OCI-LY3 (cell line): Measurements from ENCODE around the gene FUT4.

Source experiments
- EZH2phosphoT487 ChIP-seq: fragments of 200-600 bp; shearing (Covaris generic); IDR thresholded peaks from 2 replicates; pipeline ENCODE4 v1.6.1; 2018; ENCODE audit warnings: antibody characterized with exemption, mixed run types, low read depth
- TF ChIP-seq, protein P1 (sequence below): fragments of 200-600, 300-600 bp; sonication (generic); IDR thresholded peaks from 2 replicates; pipeline ENCODE4 v1.5.1; 2014; ENCODE audit warnings: antibody characterized with exemption, low read length, low read depth

DNA sequence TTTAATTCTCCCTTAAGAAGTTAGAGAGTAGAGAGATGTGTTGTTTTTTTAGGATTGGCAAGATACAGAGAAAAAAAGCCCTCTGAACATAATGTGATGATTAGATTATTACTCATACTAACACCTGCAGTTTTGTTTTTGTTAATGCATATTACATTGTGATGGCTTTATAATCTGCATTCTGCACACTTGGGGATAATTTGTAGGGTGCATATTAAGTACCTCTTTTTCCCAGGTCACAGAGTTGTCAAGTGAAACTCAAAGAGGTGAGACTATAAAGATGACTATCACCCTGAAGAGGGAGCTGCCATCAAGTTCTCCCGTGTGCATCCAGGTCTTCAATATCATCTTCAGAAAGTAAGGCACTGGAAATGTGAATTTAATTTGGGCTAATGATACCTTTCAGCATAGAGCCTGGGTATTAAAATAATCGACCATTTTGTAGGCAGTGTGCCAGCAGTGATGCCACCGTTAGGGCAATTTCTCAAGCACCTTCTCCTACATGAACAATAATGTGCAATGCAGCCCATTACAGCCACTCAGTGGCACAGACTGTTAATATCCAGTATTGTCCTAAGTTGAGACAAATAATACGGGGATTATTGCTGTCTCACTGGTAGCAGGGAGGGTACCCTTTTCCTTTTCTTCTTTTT is 39.6 kb downstream of the FUT4 start:
- TF ChIP-seq, protein P1, sequence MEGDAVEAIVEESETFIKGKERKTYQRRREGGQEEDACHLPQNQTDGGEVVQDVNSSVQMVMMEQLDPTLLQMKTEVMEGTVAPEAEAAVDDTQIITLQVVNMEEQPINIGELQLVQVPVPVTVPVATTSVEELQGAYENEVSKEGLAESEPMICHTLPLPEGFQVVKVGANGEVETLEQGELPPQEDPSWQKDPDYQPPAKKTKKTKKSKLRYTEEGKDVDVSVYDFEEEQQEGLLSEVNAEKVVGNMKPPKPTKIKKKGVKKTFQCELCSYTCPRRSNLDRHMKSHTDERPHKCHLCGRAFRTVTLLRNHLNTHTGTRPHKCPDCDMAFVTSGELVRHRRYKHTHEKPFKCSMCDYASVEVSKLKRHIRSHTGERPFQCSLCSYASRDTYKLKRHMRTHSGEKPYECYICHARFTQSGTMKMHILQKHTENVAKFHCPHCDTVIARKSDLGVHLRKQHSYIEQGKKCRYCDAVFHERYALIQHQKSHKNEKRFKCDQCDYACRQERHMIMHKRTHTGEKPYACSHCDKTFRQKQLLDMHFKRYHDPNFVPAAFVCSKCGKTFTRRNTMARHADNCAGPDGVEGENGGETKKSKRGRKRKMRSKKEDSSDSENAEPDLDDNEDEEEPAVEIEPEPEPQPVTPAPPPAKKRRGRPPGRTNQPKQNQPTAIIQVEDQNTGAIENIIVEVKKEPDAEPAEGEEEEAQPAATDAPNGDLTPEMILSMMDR, result peak; percentile 21; the same call in 1 of the 2 replicates
- TF ChIP-seq EZH2phosphoT487, result no peak
